GM23248 (cell line): Measurements from ENCODE around the gene TRPM3.

Experiments used
- EZH2 ChIP-seq: fragments of 200-600 bp; sonication (generic); IDR thresholded peaks from 2 replicates; pipeline ENCODE4 v1.6.1; 2018; ENCODE audit warnings: antibody characterized with exemption, mild to moderate bottlenecking; ENCODE audit not compliant: insufficient read depth, poor library complexity, severe bottlenecking
- EZH2phosphoT487 ChIP-seq: fragments of 200-600 bp; sonication (generic); IDR thresholded peaks from 2 replicates; pipeline ENCODE4 v1.6.1; 2018; ENCODE audit warnings: antibody characterized with exemption, moderate library complexity, mild to moderate bottlenecking, low read depth; ENCODE audit not compliant: insufficient read depth

- TF ChIP-seq EZH2 (no peak), EZH2phosphoT487 (no peak)
Measured at GRCh38 chr9:70488793-70489105, 632.7 kb downstream of the TRPM3 start.
